GM18505 (cell line): ENCODE data around the gene UVSSA.

Experiments used
- ATAC-seq: cut with Tn5 transposase; IDR thresholded peaks from one replicate; pipeline ENCODE4 v1.9.1; 2021; ENCODE audit not compliant: unreplicated experiment
- POLR2A ChIP-seq: IDR thresholded peaks from 4 replicates; pipeline ENCODE4 v1.6.1; 2011; ENCODE audit warnings: borderline replicate concordance; ENCODE audit not compliant: insufficient read depth, insufficient read length; ENCODE audit errors: extremely low read depth

Gene UVSSA

DNA sequence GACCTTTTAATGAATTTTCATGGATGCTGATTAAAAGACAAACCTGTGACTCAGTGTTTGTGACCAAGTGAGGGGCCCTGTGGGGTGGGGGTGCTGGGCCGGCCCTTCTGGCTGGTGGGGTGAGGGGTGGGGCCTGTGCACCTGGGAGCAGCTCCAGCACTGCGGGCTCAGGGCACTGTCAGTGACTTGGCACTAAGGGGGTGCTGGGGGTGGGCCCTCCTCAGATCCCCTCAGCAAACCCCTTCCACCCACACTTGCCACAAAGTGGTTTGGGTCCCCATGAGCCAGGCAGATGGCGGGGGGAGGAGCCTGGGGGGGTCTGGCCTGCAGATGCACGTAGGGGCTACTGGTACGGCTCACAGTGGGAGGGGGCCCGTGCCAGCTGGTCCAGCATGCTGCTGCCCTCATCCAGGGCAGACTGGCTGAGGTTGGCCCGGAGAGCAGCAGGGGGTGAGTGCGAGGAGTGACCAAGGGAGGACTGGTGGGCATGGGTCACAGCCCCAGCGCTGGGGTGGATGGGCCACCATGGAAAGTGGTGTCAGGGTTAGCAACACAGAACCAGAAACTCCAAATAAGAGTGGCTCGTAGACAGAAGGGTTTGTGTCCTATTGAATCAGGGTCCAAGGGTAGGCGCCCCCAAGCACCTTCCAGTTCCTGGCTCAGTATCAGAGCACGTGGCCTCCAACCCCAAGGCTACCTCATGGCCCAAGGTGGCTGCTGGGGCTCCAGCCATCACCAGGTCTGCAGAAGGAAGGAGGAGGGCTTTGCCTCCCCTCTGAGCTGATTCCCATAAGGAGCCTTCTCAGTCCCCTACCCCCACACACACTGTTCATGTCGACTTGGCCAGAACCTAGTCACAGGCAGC, 49.2 kb downstream of the UVSSA start:
- TF ChIP-seq POLR2A = no peak
- no peak for ATAC-seq

GRCh38 chr4:1396806-1397455, 49.9 kb downstream of the UVSSA start:
- TF ChIP-seq POLR2A = no peak
- ATAC-seq = no peak

- no peak for ATAC-seq
- no peak for TF ChIP-seq POLR2A
Observed at GRCh38 chr4:1398681-1399507, 51.9 kb downstream of the UVSSA start.

- TF ChIP-seq POLR2A = no peak
- no peak for ATAC-seq
Observed at GRCh38 chr4:1399508-1400190, 52.6 kb downstream of the UVSSA start.

GRCh38 chr4:1400191-1400805, 53.3 kb downstream of the UVSSA start:
- no peak for TF ChIP-seq POLR2A
- no peak for ATAC-seq

DNA sequence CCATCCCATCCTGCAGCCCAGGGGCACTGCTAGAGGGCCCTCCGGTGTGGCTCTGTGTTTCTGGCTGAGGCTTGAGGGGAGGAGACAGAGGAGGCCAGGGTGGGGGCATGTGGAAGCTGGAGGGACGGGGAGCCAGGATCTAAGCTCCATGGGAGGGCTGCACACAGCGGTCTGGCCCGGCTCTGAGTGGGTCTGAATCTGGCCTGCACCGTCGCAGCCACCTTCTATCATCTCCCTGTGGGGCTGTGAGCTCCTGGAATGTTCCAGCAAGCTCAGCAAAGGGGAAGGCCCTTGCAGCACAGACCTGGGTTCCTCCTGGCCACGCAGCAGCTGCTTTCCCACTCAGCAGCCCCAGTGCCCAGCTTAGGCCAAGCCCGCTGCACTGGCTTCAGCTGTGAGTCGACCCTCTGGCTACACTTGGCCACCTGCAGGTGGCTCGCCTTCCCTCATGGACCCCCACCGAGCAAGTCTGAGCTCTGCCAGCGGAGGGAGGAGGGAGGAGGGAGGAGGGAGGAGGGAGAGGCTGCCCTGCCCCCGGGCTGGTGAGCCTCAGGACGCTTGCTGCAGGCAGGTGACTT, 53.9 kb downstream of the UVSSA start:
- ATAC-seq = no peak

DNA sequence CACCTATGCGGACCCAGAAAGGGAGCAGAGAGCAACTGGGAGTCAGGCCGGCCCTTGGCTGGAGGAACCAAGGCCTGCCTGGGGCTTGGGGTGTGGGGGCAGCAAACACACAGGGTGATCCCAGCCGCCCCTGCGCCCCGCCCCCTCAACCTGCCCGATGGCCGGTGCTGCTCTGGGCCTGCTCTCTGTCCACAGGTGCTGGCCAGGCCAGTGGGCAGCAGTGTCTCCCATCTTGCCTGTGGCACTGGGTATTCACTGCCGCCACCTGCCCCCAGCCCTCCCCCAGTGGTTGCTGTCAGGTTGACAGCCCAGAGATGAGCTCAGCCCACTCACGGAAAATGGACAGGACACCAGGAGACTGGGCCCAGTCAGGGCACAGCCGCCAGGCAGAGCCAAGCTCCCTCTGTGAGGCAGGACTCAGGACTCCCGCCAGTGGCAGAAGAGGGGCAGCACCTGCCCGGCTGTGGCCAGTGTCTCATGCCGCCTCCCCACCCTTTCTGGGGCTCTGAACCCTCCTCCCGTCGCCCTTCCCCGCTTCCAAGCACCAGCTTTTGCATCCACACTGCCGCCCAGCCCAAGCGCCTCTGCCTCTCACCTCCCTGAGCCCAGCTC, 54.5 kb downstream of the UVSSA start:
- ATAC-seq = no peak
- no peak for TF ChIP-seq POLR2A

More for the DNA sequence above, 53.9 kb downstream of the UVSSA start:
- TF ChIP-seq POLR2A = no peak

DNA sequence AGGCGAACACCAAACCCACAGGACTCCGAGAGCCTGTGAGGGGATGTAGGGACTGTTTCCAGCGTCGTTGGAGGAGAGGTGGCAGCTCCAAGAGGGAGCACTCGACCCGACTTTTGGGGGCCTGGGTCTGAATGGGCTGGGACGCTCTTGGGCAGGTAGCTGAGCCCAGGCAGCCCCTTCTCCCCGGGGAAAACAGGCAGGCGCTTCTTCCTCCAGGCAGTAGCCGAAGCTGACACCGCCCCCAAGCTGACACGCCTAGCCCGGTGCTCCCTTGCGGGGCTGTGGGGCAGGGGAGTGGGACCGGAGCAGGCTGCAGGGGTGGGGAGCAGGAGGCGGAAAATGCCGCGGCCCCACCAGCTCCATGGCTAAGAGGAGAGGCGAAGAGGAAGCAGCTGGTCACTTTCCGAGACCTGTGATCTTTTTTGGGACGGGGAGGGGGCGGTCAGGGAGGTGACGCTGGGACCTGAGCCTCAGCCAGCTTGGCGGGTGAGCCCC, 55.1 kb downstream of the UVSSA start:
- no peak for TF ChIP-seq POLR2A
- ATAC-seq = no peak

- ATAC-seq = no peak
- no peak for TF ChIP-seq POLR2A
Observed at GRCh38 chr4:1402516-1403091, 55.6 kb downstream of the UVSSA start.

DNA sequence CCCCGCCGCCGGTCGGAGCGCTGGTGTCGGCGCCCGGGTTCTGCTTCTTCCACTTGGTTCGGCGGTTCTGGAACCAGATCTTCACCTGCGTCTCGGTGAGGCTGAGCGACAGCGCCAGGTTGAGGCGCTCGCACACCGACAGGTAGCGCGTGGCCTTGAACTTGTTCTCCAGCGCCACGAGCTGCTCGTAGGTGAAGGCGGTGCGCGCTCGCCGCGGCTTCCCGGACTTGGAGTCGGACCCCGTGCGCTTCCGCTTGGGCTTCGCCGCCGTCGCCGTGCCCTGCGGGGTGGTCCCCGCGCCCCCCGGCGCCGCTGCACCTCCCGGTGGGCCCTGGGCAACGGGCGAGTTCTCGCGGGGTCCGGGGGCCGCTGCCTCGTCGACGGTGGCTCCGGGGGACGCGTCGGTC, 56.2 kb downstream of the UVSSA start:
- no peak for ATAC-seq
- TF ChIP-seq POLR2A = no peak
